Ascending aorta (tissue), 2 donors: Measurements from ENCODE around the gene FRAS1. TPM values are rescaled to one million over a fixed set of nuclear protein-coding genes. Genes with fewer than 3 reads are reported as not detected.

Experiments used
- DNase-seq, 2 donors: peaks; one replicate each; pipeline ENCODE4 v3.0.0-alpha.2; 2019; ENCODE audit warnings: low spot score in 2 of 2
- H3K27ac ChIP-seq, 2 donors: fragments of 200-600 bp; sonication (generic); one replicate each; pipeline ENCODE4 v1.5.1; 2016 to 2017; ENCODE audit warnings: mild to moderate bottlenecking in 1 of 2
- H3K27me3 ChIP-seq: fragments of 200-600 bp; sonication (generic); one replicate; pipeline ENCODE4 v1.5.1; 2017
- H3K36me3 ChIP-seq, 2 donors: fragments of 200-600 bp; sonication (generic); one replicate each; pipeline ENCODE4 v1.5.1; 2016
- H3K4me1 ChIP-seq, 2 donors: fragments of 200-600 bp; sonication (generic); one replicate each; pipeline ENCODE4 v1.5.1; 2016 to 2017; ENCODE audit warnings: mild to moderate bottlenecking in 1 of 2
- H3K4me3 ChIP-seq, 2 donors: fragments of 200-600 bp; sonication (generic); one replicate each; pipeline ENCODE4 v1.5.1; 2016 to 2017; ENCODE audit warnings: mild to moderate bottlenecking in 1 of 2
- H3K9me3 ChIP-seq, 2 donors: fragments of 200-600 bp; sonication (generic); one replicate each; pipeline ENCODE4 v1.5.1; 2016
- CTCF ChIP-seq, 3 experiments: fragments of 200-600 bp in 2 of 3; fragments of 450-650 bp in 1 of 3; sonication (generic) in 2 of 3; IDR thresholded peaks; one replicate each; pipeline ENCODE4 v1.5.1; 2016 to 2019; ENCODE audit warnings: antibody characterized with exemption in 3 of 3, mild to moderate bottlenecking in 1 of 3, moderate library complexity in 1 of 3
- intact Hi-C: fragments of 100-400 bp; cut with DNase I; formaldehyde crosslinking; loops from one replicate; pipeline ENCODE4 v1.15.1; 2023
- total RNA-seq: library from RNA; depleted of rRNA; stranded (reverse); fragments of >200 nt; gene quantifications from one replicate; pipeline ENCODE4 v1.1.0, GENCODE V29; 2016

The FRAS1 gene
- total RNA-seq, 1 donor from 2014 or later = 0.75 TPM

- TF ChIP-seq CTCF (IDR thresholded peaks at IDR 0.05) = no peak
- Histone ChIP-seq H3K4me1 (no peaks in the 10 kb centered on the region), H3K27me3 (no peaks in the 10 kb centered on the region), H3K4me3 (no peak overlapping the region), H3K36me3 (no peaks in the 10 kb centered on the region), H3K9me3 (no peaks in the 10 kb centered on the region), H3K27ac (no peak overlapping the region)
- DNase-seq = no peak
- intact Hi-C loops = no loop called here
Measured at GRCh38 chr4:78154972-78155590, 98.0 kb downstream of the FRAS1 start.

GRCh38 chr4:78155616-78156105 lies 98.5 kb downstream of the FRAS1 start:
- TF ChIP-seq CTCF (IDR thresholded peaks at IDR 0.05) = no peak
- Histone ChIP-seq H3K4me3 (no peak overlapping the region), H3K27ac (no peak overlapping the region), H3K27me3 (no peaks in the 10 kb centered on the region), H3K4me1 (no peaks in the 10 kb centered on the region), H3K9me3 (no peaks in the 10 kb centered on the region), H3K36me3 (no peaks in the 10 kb centered on the region)
- DNase-seq = no peak
- intact Hi-C loops = no loop called here

- no peak for TF ChIP-seq CTCF (IDR thresholded peaks at IDR 0.05)
- Histone ChIP-seq H3K4me1 (no peaks in the 10 kb centered on the region), H3K4me3 (no peak overlapping the region), H3K27me3 (no peaks in the 10 kb centered on the region), H3K9me3 (no peaks in the 10 kb centered on the region), H3K36me3 (no peaks in the 10 kb centered on the region), H3K27ac (no peak overlapping the region)
- intact Hi-C loops = no loop called here
- no peak for DNase-seq
Measured at GRCh38 chr4:78156520-78156919, 99.4 kb downstream of the FRAS1 start.

GRCh38 chr4:78162342-78162741 lies 105.2 kb downstream of the FRAS1 start:
- no peak for TF ChIP-seq CTCF (IDR thresholded peaks at IDR 0.05)
- Histone ChIP-seq H3K27ac (no peak overlapping the region), H3K4me1 (no peaks in the 10 kb centered on the region), H3K36me3 (no peaks in the 10 kb centered on the region), H3K27me3 (no peaks in the 10 kb centered on the region), H3K4me3 (no peak overlapping the region), H3K9me3 (no peaks in the 10 kb centered on the region)
- intact Hi-C loops = no loop called here
- no peak for DNase-seq

- no peak overlapping the region for H3K27ac ChIP-seq
- no peak overlapping the region for H3K4me3 ChIP-seq
- no peaks in the 10 kb centered on the region for H3K4me1 ChIP-seq
- no peak for TF ChIP-seq CTCF (IDR thresholded peaks at IDR 0.05)
- intact Hi-C loops = no loop called here
- no peak for DNase-seq
- no peaks in the 10 kb centered on the region for H3K9me3 ChIP-seq
- H3K27me3 ChIP-seq = no peaks in the 10 kb centered on the region
- no peaks in the 10 kb centered on the region for H3K36me3 ChIP-seq
Measured at GRCh38 chr4:78162821-78163220, 105.7 kb downstream of the FRAS1 start.

GRCh38 chr4:78165758-78166157 lies 108.6 kb downstream of the FRAS1 start:
- Histone ChIP-seq H3K27ac (no peak overlapping the region), H3K36me3 (no peaks in the 10 kb centered on the region), H3K4me1 (no peaks in the 10 kb centered on the region), H3K4me3 (no peak overlapping the region), H3K9me3 (no peaks in the 10 kb centered on the region), H3K27me3 (no peaks in the 10 kb centered on the region)
- intact Hi-C loops = no loop called here
- DNase-seq = no peak
- no peak for TF ChIP-seq CTCF (IDR thresholded peaks at IDR 0.05)
